HG03060 (cell line): Measurements from ENCODE around the gene TMEM14A.
"Not testable (repeated sequence)": the region's sequence is repeated elsewhere in the genome, so short reads cannot be mapped to it uniquely, and the experiment has no call there.

Source experiments
- ATAC-seq: cut with Tn5 transposase; IDR thresholded peaks from one replicate; pipeline ENCODE4 v1.9.1; 2021; ENCODE audit warnings: low read depth, moderate number of reproducible peaks; ENCODE audit not compliant: unreplicated experiment

Gene TMEM14A

DNA sequence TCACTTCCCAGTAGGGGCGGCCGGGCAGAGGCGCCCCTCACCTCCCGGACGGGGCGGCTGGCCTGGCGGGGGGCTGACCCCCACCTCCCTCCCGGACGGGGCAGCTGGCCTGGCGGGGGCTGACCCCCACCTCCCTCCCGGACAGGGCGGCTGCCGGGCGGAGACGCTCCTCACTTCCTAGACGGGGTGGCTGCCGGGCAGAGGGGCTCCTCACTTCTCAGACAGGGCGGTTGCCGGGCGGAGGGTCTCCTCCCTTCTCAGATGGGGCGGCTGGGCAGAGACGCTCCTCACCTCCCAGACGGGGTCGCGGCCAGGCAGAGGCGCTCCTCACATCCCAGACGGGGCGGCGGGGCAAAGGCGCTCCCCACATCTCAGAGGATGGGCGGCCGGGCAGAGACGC, 15.0 kb upstream of the TMEM14A start:
- not testable (repeated sequence) for ATAC-seq

DNA sequence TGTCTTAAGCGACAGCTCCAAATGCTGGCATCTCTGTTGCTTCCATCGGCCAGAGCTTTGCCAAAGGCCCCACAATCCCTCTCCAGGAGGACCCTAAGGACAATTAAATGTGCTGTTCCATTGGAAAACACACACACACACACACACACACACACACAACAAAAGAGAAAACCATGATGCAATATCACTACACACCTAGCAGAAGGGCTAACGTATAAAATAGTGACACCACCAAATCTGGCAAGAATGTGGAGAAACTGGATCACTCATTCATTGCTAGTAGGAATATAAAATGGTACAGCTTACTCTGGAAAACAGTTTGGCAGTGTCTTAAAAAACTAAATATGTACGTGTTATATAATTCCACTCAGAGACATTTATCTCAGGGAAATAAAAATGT, 13.0 kb upstream of the TMEM14A start:
- no peak for ATAC-seq

GRCh38 chr6:52661551-52661950, 9.4 kb upstream of the TMEM14A start:
- ATAC-seq = no peak

GRCh38 chr6:52662031-52662430, 8.9 kb upstream of the TMEM14A start:
- no peak for ATAC-seq

GRCh38 chr6:52663120-52663935, 7.6 kb upstream of the TMEM14A start:
- peak; percentile 32 for ATAC-seq

DNA sequence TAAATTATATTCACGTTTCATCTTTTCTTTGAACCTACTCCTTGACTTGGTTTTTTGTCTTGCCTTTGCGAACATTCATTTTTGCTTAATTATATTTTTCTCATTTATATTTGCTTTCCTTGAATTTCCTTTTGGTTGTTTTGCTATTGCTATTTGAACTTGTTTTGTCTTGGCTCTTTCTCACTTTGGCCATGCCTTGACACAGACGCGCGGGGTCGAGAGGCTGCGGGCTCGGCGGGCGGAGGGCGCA, 7.1 kb upstream of the TMEM14A start:
- ATAC-seq = no peak

GRCh38 chr6:52664186-52664990, 6.5 kb upstream of the TMEM14A start:
- ATAC-seq = peak; percentile 84

- ATAC-seq = no peak
Observed at GRCh38 chr6:52664991-52665686, 5.8 kb upstream of the TMEM14A start.

DNA sequence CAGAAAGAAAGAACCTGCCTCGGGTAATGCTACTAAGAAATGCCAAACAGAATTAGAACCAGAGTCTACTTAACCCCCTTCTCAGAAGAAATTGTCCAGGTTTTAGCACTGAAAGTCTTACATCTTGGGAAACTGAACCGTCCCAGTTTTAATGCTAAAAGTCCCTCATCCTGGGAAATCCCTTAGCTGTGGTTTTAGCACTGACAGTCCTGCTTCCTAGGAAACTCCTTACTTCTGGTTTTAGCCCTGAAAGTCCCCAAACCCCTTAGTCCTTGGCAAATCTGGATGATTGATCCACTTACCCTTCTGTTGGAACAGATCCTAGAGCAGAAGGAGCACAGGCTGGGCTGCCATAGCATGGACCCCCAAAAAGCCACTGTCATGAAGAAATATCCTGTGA, 4.8 kb upstream of the TMEM14A start:
- no peak for ATAC-seq

GRCh38 chr6:52666523-52666922, 4.4 kb upstream of the TMEM14A start:
- no peak for ATAC-seq

DNA sequence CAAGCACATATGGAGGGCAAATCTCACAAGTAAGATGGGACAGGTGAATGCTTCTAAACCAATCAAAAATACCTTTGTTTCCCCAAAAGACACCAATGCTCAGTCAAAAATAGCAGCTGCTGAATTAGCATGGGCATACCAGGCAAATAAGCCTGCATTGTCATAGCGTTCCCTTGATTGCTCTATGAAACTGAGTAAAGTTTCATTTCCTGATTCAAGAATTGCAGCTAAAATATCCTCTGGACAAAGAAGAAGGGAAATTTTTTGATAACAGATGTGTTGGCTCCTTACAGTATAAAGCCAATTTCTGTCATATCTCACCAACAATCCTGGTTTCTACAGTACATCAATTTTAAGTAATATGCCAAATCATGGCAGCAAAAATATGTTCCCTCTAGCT, 3.3 kb upstream of the TMEM14A start:
- ATAC-seq = no peak

DNA sequence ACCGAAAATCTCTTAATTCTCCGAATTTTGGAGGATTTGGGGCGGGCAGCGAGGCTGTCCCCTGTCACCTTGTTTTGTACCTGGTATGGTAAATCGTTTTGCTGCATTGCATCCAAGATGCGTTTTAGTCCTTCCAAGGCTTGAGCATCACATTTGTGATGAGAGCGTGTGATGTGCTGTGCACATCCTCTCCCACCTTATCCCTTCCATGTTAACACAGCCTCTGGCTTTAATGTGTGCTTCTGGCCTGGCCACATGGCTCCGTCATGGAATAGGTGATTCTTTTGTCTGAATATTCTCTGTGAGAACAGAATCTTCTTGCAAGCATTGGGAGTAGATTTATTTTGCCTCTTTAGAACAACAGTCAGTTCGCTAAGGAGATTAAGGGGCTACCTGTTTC, 763 bp downstream of the TMEM14A start:
- no peak for ATAC-seq

- ATAC-seq = no peak
Observed at GRCh38 chr6:52672412-52673025, 1.6 kb downstream of the TMEM14A start.

- ATAC-seq = no peak
Observed at GRCh38 chr6:52674666-52675065, 3.8 kb downstream of the TMEM14A start.

GRCh38 chr6:52675372-52675771, 4.5 kb downstream of the TMEM14A start:
- ATAC-seq = no peak

GRCh38 chr6:52676631-52677030, 5.7 kb downstream of the TMEM14A start:
- not testable (repeated sequence) for ATAC-seq

DNA sequence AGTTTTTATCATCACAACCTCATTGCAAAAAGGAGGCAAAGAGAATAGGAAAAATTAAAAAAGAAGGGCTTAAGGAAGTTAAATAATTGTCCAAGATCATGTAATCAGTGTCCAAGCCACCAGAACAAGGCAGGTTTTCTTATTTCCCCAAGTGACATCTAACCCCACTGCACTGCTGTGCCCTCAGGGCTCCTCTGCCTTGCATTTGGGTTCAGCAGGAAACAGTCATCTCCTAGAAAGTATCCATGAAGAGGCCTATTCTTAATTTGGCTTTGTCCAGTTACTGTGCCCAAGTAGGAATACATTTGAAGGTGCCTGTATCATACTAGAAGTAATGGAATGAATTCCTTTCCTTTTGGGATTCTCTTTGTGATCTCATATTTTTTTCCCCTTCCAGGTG, 10.5 kb downstream of the TMEM14A start:
- no peak for ATAC-seq

DNA sequence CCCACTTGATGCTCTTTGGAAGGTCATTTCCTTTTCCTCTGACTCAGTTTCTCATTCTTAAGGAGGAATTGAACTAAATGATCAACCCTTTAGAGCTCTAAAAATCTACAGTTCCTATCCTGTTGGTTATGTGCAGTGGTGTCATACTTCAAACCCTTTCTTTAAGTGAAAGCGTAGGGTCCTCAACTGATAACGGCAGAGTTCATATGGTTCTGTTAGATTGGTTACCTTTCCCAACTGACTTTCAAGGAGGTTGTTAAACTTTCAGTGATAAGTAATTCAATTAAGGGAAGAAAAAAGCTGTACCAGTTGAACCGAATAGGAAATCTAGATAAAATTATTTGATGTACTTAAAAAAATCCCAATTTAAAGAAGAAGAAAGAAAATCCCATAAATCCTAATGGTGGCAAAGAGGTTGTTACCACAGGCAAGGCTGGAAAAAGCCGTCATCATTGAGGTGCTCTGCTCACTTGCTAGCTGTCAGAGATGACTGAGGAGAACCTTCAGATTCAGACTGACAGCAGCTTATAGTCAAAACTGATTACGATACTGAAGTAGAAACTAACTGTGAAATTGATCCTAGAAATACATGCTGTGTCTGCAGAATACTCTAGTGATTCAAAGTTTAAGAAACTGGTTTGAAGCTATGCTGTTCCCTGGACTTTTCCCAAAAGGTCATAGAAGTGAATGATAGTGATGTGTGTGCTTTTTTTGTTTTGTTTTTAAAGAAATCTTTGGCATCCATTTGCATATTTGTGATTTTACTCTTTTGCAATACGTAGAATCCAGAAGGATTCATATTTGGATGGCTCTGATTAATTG, 16.2 kb downstream of the TMEM14A start:
- no peak for ATAC-seq

DNA sequence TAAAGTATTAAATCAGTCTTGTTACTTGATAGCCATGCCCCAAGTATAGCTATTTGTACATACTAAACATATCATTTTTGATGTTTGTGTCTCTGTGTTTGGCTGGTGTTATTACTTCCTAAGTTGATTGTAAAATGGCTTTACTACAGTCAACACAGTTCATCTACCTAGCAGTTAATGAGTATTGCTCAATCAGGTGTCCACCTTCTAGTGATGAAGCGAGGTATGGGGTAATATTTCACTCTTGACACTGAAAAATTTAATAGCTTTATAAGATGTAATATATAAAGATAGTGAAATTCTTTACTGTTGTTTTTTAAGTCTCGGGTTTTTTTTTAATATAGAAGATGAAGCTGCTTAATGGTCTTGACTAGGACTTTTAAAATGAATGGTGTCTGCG, 18.9 kb downstream of the TMEM14A start:
- ATAC-seq = no peak

DNA sequence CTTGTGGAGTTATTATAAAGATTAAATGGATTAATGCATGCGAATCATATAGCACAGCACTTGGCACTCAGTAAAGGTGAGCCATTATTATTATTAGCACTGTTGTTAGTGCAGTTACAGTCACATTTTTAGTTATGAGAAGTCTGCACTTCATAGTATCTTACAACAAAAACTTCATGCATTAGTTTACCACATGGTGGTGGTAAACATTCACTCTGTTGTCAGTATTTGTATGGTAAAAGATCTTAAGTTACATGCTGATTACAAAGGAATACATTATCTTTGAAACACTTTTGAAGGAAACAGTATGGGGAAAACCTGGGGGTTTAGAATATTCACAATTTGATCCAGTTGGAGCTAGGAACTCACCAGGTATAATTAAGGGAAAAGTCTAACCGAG, 20.8 kb downstream of the TMEM14A start:
- no peak for ATAC-seq
